Activated CD4-positive, CD25-positive, alpha-beta regulatory T cell treated with anti-CD3 and anti-CD28 coated beads, Interleukin-2, amount 50 U/mL, for 24 hours (primary cell): ENCODE results near the gene TNS3.

Experiments
- ATAC-seq, 2 donors: fragments of 150-1000 bp; cut with Tn5 transposase; one replicate each; pipeline ENCODE4 v1.10.0; 2021; ENCODE audit warnings: mild to moderate bottlenecking in 1 of 2, moderate library complexity in 1 of 2

TNS3 gene

DNA sequence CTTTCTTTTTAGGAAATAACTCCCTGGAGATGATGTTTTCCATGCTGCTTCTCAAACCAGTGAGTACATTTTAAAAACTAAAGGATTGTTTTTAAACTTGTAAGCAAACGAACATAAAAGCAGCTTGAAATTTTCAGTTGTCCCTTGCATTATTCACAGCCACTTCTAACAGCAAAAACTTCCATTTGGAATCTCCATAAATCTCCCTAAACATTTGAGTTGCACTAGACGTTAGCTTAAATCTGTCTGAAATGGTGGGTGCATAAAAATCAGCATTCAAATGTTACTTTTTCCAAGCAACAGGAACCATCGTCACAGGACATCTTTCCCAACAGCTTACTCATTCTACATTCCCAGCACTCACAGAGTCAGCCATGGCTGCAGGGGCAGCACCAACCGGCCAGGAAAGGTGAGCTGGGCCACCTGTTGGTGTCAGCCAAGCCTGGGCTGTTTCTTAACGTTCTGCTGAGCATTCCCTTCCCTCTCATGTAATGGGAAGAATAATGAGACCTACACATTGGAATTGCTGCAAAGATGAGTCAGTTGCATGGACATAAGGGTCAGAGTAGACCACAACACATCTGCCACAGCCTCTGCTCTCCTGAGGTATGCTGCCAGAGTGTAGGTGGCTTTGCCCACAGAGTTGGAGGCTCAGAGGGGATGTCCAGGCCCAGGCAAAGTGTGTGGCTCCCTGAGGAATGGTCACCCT is 163.2 kb downstream of the TNS3 start:
- ATAC-seq = no peak

- no peak for ATAC-seq
Observed at GRCh38 chr7:47416492-47417480, 165.1 kb downstream of the TNS3 start.

- no peak for ATAC-seq
Observed at GRCh38 chr7:47415318-47416212, 166.3 kb downstream of the TNS3 start.

DNA sequence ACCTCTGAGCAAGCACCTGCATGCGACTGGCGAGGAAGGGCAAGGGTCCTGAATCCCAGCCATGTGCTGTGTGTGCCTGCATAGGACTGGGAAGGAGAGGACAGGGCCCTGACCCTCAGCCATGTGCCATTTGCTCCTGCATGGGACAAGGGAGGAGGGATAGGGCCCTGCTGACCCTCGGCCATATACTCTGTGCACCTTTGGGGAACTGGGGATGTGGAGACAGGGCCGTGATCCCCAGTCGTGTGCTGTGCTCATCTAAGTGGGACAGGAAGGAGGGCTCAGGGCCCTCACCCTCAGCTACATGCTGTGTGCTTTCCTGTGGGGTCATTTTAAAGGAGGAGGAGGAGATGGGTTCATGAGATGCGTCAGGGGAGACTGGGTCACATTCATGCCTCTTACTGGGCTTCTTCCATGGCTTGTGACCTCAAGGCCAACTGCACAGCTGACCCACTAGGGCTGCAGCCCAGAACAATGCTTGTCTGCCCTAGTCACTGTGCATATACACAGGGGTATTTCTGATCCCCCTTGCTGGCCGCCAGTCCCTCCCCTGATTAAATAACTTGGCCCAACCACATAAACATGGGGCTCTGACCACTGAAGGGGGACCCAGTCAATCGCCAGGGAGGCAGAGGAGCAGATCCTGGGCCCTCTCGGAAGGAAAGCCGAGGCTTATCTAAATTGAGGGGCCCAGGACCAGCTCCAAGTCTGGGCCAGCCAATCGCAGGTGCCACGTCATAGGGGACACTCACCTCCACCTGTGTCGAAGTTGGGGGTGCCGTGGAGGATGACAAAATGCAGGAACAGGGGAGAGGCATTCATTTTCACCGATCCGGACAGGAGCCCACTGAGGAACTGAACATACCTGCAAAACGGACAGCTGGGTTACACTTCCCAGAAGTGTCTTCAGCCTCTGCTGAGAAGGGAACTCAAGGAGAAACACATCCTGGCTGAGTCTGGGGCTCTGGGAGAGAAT is 167.3 kb downstream of the TNS3 start:
- ATAC-seq = no peak

GRCh38 chr7:47413526-47414341 is 168.2 kb downstream of the TNS3 start:
- ATAC-seq = no peak

- ATAC-seq = no peak
Observed at GRCh38 chr7:47411901-47412300, 170.0 kb downstream of the TNS3 start.

DNA sequence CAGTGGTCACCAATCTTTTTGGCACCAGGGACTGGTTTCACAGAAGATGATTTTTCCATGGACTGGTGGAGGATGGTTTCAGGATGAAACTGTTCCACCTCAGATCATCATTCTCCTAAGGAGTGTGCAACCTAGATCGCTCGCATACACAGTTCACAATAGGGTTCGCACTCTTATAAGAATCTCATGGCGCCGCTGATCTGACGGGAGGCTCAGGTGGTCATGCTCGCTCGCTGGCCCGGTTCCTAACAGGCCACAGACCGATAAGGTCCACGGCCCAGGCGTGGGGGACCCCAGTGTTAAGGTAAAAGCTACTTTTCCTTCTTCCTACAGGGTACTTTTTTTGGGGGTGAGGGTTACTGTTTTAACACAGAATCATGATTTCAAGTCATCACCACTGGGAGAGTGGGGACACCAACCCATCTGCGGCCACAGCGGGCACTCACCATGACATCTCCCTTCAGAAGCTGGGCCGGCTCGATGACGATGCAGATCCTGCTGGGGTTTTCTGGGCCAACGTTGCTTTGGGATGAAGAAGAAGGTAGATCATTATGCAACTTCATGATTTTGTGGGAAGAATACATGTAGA is 170.5 kb downstream of the TNS3 start:
- ATAC-seq = no peak

- ATAC-seq = no peak
Observed at GRCh38 chr7:47408675-47409074, 173.2 kb downstream of the TNS3 start.

GRCh38 chr7:47407821-47408674 is 173.9 kb downstream of the TNS3 start:
- no peak for ATAC-seq

GRCh38 chr7:47407136-47407535 is 174.8 kb downstream of the TNS3 start:
- ATAC-seq = no peak

GRCh38 chr7:47406801-47407129 is 175.1 kb downstream of the TNS3 start:
- ATAC-seq = no peak

- ATAC-seq = no peak
Observed at GRCh38 chr7:47405921-47406800, 175.8 kb downstream of the TNS3 start.

- ATAC-seq = no peak
Observed at GRCh38 chr7:47405286-47405904, 176.5 kb downstream of the TNS3 start.

- ATAC-seq = no peak
Observed at GRCh38 chr7:47404010-47404409, 177.9 kb downstream of the TNS3 start.

DNA sequence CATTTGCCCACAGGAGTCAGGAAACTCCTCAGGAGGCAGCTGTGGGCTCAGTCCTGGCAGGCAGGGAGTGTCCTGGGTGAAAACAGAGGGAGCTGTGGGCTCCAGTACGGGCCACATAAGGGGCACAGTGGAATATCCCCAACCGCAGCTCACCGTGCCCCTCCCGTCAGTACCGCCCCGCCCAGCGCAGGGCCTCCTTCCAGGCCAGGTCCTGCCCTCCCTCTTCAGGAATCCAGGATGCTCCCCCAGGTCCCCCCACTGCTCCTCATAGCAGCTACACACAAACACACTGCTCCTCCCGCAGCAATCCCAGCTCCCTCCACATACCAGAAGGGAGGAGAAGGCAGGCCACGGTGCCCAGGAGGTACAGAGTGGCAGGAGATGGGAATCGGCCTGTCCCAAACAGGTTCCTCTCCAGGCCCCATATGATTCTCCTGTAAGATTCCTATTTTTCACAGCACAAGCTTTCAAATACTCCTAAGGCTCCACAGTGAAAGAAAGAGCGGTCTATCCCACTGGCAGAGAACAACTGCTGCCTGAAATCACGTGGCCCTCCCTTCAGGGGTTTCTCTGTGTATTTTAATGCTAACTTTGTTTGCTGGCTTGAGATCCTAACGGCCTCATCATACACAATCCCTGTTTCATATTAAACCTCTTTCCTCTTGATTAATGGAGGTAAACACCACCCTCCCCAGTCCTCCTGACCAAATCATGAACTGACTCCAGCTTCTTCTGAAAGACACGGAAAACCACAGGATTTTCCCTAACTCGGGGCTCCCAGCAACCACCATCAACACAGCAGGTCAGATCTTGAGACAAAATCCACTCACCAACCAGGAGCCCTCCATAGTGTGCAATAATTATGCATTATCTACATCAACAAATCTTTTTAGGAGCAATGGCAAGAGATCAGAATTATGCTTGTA is 178.7 kb downstream of the TNS3 start:
- ATAC-seq = no peak
